Osteocyte (in vitro differentiated cells): ENCODE results near the gene ATAD1. TPM values are rescaled to one million over a fixed set of nuclear protein-coding genes. Genes with fewer than 3 reads are reported as not detected.

ENCODE experiments used
- DNase-seq: peaks from one replicate; pipeline ENCODE4 v3.0.0; 2021; ENCODE audit warnings: mixed read lengths; ENCODE audit not compliant: unreplicated experiment; ENCODE audit errors: extremely low spot score
- H3K27ac Mint-ChIP-seq: one replicate; pipeline ENCODE4 v1.8.0; 2021; ENCODE audit warnings: mild to moderate bottlenecking, mixed read lengths; ENCODE audit not compliant: unreplicated experiment
- H3K27me3 Mint-ChIP-seq: one replicate; pipeline ENCODE4 v1.8.0; 2021; ENCODE audit warnings: mixed read lengths; ENCODE audit not compliant: unreplicated experiment
- H3K36me3 Mint-ChIP-seq: one replicate; pipeline ENCODE4 v1.8.0; 2021; ENCODE audit warnings: mixed read lengths; ENCODE audit not compliant: unreplicated experiment
- H3K4me1 Mint-ChIP-seq: one replicate; pipeline ENCODE4 v1.8.0; 2021; ENCODE audit warnings: mixed read lengths; ENCODE audit not compliant: unreplicated experiment
- H3K4me3 Mint-ChIP-seq: one replicate; pipeline ENCODE4 v1.8.0; 2021; ENCODE audit warnings: mild to moderate bottlenecking, moderate library complexity, mixed read lengths; ENCODE audit not compliant: unreplicated experiment
- H3K9me3 Mint-ChIP-seq: one replicate; pipeline ENCODE4 v1.8.0; 2021; ENCODE audit warnings: mixed read lengths; ENCODE audit not compliant: unreplicated experiment
- CTCF ChIP-seq: fragments of 200-600 bp; sonication (generic); IDR thresholded peaks from 2 replicates; pipeline ENCODE4 v1.5.0; 2021; ENCODE audit warnings: antibody characterized with exemption, mild to moderate bottlenecking, moderate library complexity
- total RNA-seq: library from RNA; stranded (reverse); gene quantifications from 2 replicates; pipeline ENCODE4 v1.2.1, GENCODE V29; 2021

Gene ATAD1
- total RNA-seq, 1 donor from 2014 or later, result 63.2 TPM

GRCh38 chr10:87724789-87725188 lies 93.2 kb downstream of the ATAD1 start:
- TF ChIP-seq CTCF, result no peak
- DNase-seq, result no peak
- Mint-ChIP-seq H3K27ac (no peak overlapping the region), H3K27me3 (no peaks in the 10 kb centered on the region), H3K9me3 (no peaks in the 10 kb centered on the region), H3K4me3 (no peak overlapping the region), H3K36me3 (peaks cover 8% of the 10 kb centered on the region), H3K4me1 (peaks cover 10% of the 10 kb centered on the region)

DNA sequence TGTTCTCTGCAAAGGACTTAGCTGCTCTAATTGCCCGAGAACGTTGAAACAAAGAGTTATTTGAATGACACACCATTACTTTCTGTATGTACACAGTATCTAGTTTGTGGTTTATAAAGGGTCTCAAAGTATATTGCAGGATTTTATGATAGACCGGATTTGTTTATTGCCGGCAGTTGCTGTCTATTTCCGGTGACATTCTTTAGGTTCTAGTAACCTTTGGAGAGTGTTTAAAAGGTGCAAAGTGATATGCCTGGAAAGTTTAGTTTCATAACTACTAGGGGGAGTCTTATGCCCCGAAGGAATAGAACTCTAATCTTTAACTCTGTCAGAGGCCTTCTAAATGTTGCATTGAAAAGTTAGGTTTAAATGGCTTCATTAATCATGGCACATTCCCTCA lies 94.5 kb downstream of the ATAD1 start:
- Mint-ChIP-seq H3K4me3 (no peak overlapping the region), H3K4me1 (peaks cover 10% of the 10 kb centered on the region), H3K36me3 (peaks cover 8% of the 10 kb centered on the region), H3K27ac (no peak overlapping the region), H3K9me3 (no peaks in the 10 kb centered on the region), H3K27me3 (no peaks in the 10 kb centered on the region)
- TF ChIP-seq CTCF, result no peak
- DNase-seq, result no peak

DNA sequence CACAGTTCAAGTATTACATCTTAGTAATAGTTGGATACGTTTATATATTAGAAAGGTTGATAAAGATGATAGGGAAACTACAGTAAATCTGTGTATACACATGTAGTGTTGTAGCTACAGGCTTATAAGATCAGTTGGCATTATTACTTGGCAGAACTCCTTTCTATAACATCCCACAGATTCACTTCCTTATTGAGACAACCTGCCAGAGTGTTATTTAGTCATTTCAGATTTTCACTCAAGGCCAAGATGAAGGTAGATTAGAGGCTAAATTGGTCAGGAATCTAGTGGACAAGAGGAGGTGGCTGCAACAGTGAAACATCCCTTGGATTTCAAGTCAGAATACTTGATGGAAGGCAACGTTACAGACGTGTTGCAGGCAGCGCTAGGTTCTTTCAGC lies 95.3 kb downstream of the ATAD1 start:
- peaks cover 8% of the 10 kb centered on the region for H3K36me3 Mint-ChIP-seq
- H3K9me3 Mint-ChIP-seq, result no peaks in the 10 kb centered on the region
- DNase-seq, result no peak
- H3K27ac Mint-ChIP-seq, result no peak overlapping the region
- H3K4me1 Mint-ChIP-seq, result peaks cover 10% of the 10 kb centered on the region
- no peaks in the 10 kb centered on the region for H3K27me3 Mint-ChIP-seq
- TF ChIP-seq CTCF, result no peak
- no peak overlapping the region for H3K4me3 Mint-ChIP-seq

GRCh38 chr10:87721781-87722180 lies 96.2 kb downstream of the ATAD1 start:
- no peak for DNase-seq
- no peaks in the 10 kb centered on the region for H3K27me3 Mint-ChIP-seq
- H3K9me3 Mint-ChIP-seq, result no peaks in the 10 kb centered on the region
- H3K27ac Mint-ChIP-seq, result no peak overlapping the region
- peaks cover 10% of the 10 kb centered on the region for H3K4me1 Mint-ChIP-seq
- TF ChIP-seq CTCF, result no peak
- no peak overlapping the region for H3K4me3 Mint-ChIP-seq
- H3K36me3 Mint-ChIP-seq, result peaks cover 4% of the 10 kb centered on the region

GRCh38 chr10:87720665-87721064 lies 97.4 kb downstream of the ATAD1 start:
- Mint-ChIP-seq H3K4me3 (no peak overlapping the region), H3K9me3 (no peaks in the 10 kb centered on the region)

More at GRCh38 chr10:87720665-87721064, 97.4 kb downstream of the ATAD1 start:
- Mint-ChIP-seq H3K36me3 (peaks cover 4% of the 10 kb centered on the region), H3K4me1 (peaks cover 10% of the 10 kb centered on the region), H3K27ac (no peak overlapping the region), H3K27me3 (no peaks in the 10 kb centered on the region)
- no peak for TF ChIP-seq CTCF
- no peak for DNase-seq
